Astrocyte of the cerebellum (primary cell): ENCODE measurements around the gene WBP11.

Source experiments
- DNase-seq: peaks from one replicate; pipeline ENCODE4 v3.0.0-alpha.2; 2011; ENCODE audit warnings: low read depth
- H3K4me3 ChIP-seq: 2 replicates; pipeline ENCODE4 v1.5.1; 2011; ENCODE audit warnings: mild to moderate bottlenecking, low read depth, low read length, moderate library complexity
- in situ Hi-C: cut with HindIII; loops from 2 replicates; pipeline ENCODE4 v1.10.0; 2017; ENCODE audit warnings: low sequenced_read_pairs
- TF ChIP-seq, protein P1 (sequence below): IDR thresholded peaks from 2 replicates; pipeline ENCODE4 v1.5.1; 2012; ENCODE audit warnings: low read length, low read depth, moderate library complexity, mild to moderate bottlenecking; ENCODE audit errors: missing control alignments

The WBP11 gene

GRCh38 chr12:14776236-14776961, 26.9 kb downstream of the WBP11 start:
- TF ChIP-seq, protein P1, sequence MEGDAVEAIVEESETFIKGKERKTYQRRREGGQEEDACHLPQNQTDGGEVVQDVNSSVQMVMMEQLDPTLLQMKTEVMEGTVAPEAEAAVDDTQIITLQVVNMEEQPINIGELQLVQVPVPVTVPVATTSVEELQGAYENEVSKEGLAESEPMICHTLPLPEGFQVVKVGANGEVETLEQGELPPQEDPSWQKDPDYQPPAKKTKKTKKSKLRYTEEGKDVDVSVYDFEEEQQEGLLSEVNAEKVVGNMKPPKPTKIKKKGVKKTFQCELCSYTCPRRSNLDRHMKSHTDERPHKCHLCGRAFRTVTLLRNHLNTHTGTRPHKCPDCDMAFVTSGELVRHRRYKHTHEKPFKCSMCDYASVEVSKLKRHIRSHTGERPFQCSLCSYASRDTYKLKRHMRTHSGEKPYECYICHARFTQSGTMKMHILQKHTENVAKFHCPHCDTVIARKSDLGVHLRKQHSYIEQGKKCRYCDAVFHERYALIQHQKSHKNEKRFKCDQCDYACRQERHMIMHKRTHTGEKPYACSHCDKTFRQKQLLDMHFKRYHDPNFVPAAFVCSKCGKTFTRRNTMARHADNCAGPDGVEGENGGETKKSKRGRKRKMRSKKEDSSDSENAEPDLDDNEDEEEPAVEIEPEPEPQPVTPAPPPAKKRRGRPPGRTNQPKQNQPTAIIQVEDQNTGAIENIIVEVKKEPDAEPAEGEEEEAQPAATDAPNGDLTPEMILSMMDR: no peak
- in situ Hi-C loops: no loop called here
- H3K4me3 ChIP-seq: no peak overlapping the region
- DNase-seq: no peak

GRCh38 chr12:14775636-14775980, 27.7 kb downstream of the WBP11 start:
- in situ Hi-C loops: no loop called here
- TF ChIP-seq, protein P1: no peak
- peak overlapping the region; percentile 74 for H3K4me3 ChIP-seq
- DNase-seq: no peak

DNA sequence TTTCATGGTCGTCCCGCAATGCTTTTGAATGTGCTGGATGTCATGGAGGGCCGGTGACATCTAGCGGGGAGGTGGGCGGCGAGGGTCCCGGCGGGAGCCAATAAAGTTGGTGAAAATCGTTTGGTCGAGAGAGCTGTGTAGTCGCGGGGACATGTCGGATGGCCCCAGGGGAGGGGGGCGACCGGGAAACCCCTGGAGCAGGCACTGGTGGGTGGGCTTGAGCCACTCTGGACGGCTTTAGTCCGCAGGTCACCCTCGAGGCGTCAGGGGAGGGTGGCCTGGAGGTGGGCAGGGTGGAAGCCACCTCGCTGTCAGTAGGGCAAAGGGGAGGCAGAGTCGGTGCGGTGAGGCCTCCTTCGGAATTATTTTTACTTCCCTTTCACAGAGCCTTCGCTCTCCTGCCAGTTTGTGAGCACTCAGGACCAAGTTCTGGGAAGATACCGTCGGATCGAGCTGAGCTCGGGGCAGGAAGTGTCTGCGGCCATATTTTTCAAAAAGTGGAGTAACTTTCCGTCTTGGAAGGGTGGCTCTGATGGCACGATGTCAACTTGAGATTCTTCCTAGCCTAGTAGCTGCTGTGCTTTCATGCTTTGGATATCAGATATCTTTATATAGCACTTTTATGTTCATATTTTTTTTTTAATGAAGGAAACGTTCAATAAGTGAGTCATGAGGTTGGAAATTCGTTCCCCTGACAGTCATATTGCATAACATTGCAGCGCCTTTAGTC, 28.2 kb downstream of the WBP11 start:
- in situ Hi-C loops: no loop called here
- TF ChIP-seq, protein P1: no peak
- DNase-seq: no peak

DNA sequence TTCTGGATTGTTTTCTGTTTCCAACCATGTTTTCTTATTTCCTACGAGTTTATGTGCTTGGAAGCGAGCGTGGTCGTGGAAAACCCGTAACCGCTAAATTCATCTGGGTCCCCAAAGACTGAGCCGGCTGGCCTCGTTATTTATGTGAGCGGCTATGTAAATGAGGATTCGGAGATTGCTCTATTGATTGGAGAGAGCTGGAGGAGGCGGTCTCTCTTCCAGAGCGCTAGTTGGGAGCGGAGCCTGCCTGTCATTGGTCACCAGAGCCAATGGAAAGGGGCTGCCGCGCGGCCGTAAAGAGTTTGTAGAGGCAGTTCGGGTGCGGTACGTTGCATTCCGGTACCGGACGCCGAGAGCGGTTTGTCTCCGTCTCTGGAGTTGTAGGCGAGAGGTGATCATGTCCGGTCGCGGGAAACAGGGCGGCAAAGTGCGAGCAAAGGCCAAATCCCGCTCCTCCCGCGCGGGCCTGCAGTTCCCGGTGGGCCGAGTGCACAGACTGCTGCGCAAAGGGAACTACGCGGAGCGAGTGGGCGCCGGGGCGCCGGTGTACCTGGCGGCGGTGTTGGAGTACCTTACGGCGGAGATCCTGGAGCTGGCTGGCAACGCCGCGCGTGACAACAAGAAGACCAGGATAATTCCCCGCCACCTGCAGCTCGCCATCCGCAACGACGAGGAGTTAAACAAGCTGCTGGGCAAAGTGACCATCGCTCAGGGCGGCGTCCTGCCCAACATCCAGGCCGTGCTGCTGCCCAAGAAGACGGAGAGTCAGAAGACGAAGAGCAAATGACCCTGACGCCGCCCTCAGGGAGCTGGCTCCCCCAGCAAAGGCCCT, 29.0 kb downstream of the WBP11 start:
- H3K4me3 ChIP-seq: peak overlapping the region; percentile 74
- in situ Hi-C loops: no loop called here
- peak; percentile 89 for DNase-seq
- TF ChIP-seq, protein P1: no peak

More for the DNA sequence above, 28.2 kb downstream of the WBP11 start:
- H3K4me3 ChIP-seq: peak overlapping the region; percentile 74

DNA sequence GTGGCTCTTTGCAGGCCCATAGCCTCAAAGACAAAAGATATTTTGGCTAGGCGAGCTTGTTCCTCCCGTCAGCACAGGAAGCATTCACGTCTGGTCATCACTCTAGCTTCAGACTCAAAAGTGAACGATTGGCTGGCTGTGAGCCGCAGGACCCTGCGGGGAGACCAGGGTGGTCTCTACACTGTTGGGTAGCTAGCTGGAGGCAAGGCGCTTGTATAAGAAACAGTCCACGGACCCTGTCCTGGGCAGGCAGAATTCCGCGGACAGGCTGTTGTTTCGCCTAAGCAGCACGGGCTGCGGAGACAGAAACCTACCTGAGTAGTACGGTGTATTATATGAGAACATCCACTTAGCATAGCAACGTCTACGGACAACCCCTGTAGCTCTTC, 29.6 kb downstream of the WBP11 start:
- TF ChIP-seq, protein P1: no peak
- no peak for DNase-seq
- peak overlapping the region; percentile 74 for H3K4me3 ChIP-seq
- in situ Hi-C loops: no loop called here

- TF ChIP-seq, protein P1: no peak
- in situ Hi-C loops: no loop called here
- no peak overlapping the region for H3K4me3 ChIP-seq
- DNase-seq: no peak
These were observed 30.3 kb downstream of the WBP11 start for GRCh38 chr12:14772946-14773345.
